Daoy (cell line): ENCODE measurements around the gene XK. TPM values are rescaled to one million over a fixed set of nuclear protein-coding genes. Genes with fewer than 3 reads are reported as not detected.
"Not testable (repeated sequence)": the region's sequence is repeated elsewhere in the genome, so short reads cannot be mapped to it uniquely, and the experiment has no call there.

Experiments
- DNase-seq: peaks from one replicate; pipeline ENCODE4 v3.0.0-alpha.2; 2015; ENCODE audit warnings: low read depth
- total RNA-seq: library from RNA; depleted of rRNA; stranded (reverse); fragments of >200 nt; shearing (Covaris generic); gene quantifications from 2 replicates; pipeline ENCODE4 v1.2.3, GENCODE V29; 2014; rRNA removed

Gene XK
- total RNA-seq, 1 experiment from 2014 or later, result 1.7 TPM

GRCh38 chrX:37753384-37753783, 67.8 kb downstream of the XK start:
- no peak for DNase-seq

- no peak for DNase-seq
Measured at GRCh38 chrX:37754516-37754915, 68.9 kb downstream of the XK start.

GRCh38 chrX:37755025-37755424, 69.4 kb downstream of the XK start:
- DNase-seq, result no peak

DNA sequence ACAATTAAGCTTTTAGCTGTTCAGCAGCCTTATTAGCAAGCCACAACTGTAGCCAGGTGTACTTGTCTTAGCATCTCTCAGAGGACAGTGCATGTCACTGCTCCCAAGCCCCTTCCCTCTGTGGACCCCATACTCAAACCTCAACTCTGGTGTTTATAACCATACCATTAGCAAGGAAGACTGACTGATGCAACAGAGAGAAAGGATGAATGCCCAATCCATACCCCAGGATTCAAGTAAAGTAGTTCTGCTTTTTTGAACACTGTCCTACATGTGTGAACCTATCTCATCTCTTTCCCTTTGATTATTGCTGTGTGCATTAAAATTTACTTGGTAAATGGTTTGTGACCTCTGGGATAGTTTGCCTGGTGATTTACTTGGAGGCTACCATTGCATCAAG, 71.5 kb downstream of the XK start:
- DNase-seq, result no peak

GRCh38 chrX:37759351-37759750, 73.8 kb downstream of the XK start:
- no peak for DNase-seq

DNA sequence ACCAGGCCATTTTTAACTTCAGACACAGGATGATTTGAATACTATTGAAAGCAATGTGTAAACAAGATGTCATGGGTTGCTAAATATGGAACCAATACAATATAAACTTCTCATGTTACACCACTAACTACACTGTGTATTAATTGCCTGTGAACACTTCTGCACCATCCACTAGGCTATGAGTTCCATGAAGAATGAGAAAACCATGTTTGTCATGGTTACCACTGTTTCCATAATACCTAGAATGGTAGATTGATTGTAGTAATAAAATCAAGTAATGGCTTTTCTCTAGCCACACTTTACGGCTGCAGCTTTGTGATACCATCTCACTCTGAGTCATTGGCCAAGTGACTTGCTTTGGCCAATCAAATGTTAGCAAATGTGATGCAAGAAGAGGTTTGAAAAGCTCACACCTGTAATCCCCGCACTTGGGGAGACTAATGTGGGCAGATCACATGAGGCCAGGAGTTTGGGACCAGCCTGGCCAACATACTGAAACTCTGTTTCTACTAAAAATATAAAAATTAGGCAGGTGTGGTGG, 74.4 kb downstream of the XK start:
- DNase-seq, result no peak

GRCh38 chrX:37763400-37763799, 77.8 kb downstream of the XK start:
- DNase-seq, result no peak

- no peak for DNase-seq
Measured at GRCh38 chrX:37765507-37765906, 79.9 kb downstream of the XK start.

- DNase-seq, result no peak
Measured at GRCh38 chrX:37767430-37767829, 81.8 kb downstream of the XK start.

GRCh38 chrX:37768866-37769265, 83.3 kb downstream of the XK start:
- not testable (repeated sequence) for DNase-seq

- DNase-seq, result no peak
Measured at GRCh38 chrX:37776283-37776986, 90.8 kb downstream of the XK start.

GRCh38 chrX:37776987-37777325, 91.4 kb downstream of the XK start:
- DNase-seq, result no peak

GRCh38 chrX:37779857-37780256, 94.3 kb downstream of the XK start, which contains the start of gene CYBB:
TSS of gene CYBB (plus strand) at chrX:37780059. CDS start at chrX:37780078, 19 bp downstream.
- DNase-seq, result no peak

DNA sequence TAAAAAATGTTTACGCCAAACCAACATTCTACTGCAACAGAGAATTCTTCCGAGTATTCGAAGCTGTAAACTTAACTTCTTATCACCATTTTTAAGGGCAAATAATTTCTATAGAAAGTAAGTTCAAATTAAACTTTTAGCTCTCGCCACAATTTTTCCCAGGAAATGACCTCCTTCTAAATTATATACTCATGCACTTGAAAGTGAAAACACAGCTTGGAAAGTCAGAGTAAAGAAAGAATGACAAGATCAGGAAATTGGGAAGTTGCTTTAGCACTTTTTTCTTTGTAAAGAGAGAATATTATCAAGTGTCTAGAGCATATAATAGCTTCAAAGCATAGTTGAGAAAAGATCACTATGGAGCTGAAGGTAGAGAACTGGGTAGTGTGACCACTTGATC, 95.5 kb downstream of the XK start:
- DNase-seq, result no peak

Other genes with a start within 250 kb of the XK start
- gene LANCL3, start 114.1 kb upstream of the XK start, total RNA-seq, result 0.74 and 0.80 TPM in 2 replicates
- gene CYBB, start 94.3 kb downstream of the XK start, total RNA-seq, result 0.23 TPM in 1 of 2 replicates, not detected in the other
- gene DYNLT3, start 161.8 kb downstream of the XK start, total RNA-seq, result 21.2 and 22.8 TPM in 2 replicates